ENCODE data around the gene TACR2.

TACR2 gene

GRCh38 chr10:69437321-69438259 lies 20.9 kb upstream of the TACR2 start:
- POLR2A ChIA-PET: interaction anchor here (1.2 kb wide), 1 partner anchor 9 kb away, joined by 5 read pairs; no protein-coding TSS in a partner anchor
- CTCF ChIA-PET: interaction anchor here (0.6 to 2.6 kb wide), 3 partner anchors 12 to 390 kb away, joined by 3 to 9 read pairs (median 4); partner anchors contain the start of gene TACR2
- DNase-seq (ENCODE audit: extremely low spot score): no peak
- no peak for TF ChIP-seq FOXK2 (IDR thresholded peaks at IDR 0.05)
- no peak for TF ChIP-seq BHLHE40 (IDR thresholded peaks at IDR 0.05; ENCODE audit: borderline replicate concordance)
- no peak for TF ChIP-seq SUZ12 (IDR thresholded peaks at IDR 0.05)
- no peak for TF ChIP-seq FOXM1 (IDR thresholded peaks at IDR 0.05; ENCODE audit: borderline replicate concordance)
- TF ChIP-seq LEF1 (IDR thresholded peaks at IDR 0.05; ENCODE audit: borderline replicate concordance): no peak
- no peak for TF ChIP-seq HDGF (IDR thresholded peaks at IDR 0.05; ENCODE audit: borderline replicate concordance)
- no peak for TF ChIP-seq ELF4 (IDR thresholded peaks at IDR 0.05)
- no peak for TF ChIP-seq NFRKB (IDR thresholded peaks at IDR 0.05)
- no peak for TF ChIP-seq ARNT (IDR thresholded peaks at IDR 0.05)
- TF ChIP-seq TARDBP (IDR thresholded peaks at IDR 0.05): no peak
- no peak for TF ChIP-seq CTBP1 (IDR thresholded peaks at IDR 0.05; ENCODE audit: borderline replicate concordance)

GRCh38 chr10:69435966-69436520 lies 19.3 kb upstream of the TACR2 start:
- POLR2A ChIA-PET: no interaction called here
- DNase-seq (ENCODE audit: extremely low spot score): no peak
- TF ChIP-seq ZNF384 (IDR thresholded peaks at IDR 0.05) (no peak), ARNT (IDR thresholded peaks at IDR 0.05) (no peak), SP1 (IDR thresholded peaks at IDR 0.05) (no peak)
- CTCF ChIA-PET: interaction anchor here (0.6 kb wide), 1 partner anchor 213 kb away, joined by 3 read pairs; no protein-coding TSS in a partner anchor

GRCh38 chr10:69434926-69435325 lies 18.2 kb upstream of the TACR2 start:
- TF ChIP-seq FOXK2 (IDR thresholded peaks at IDR 0.05) (no peak), ZNF384 (IDR thresholded peaks at IDR 0.05) (no peak), L3MBTL2 (conservative IDR thresholded peaks at IDR 0.05) (no peak), ELF4 (IDR thresholded peaks at IDR 0.05) (no peak), SUZ12 (IDR thresholded peaks at IDR 0.05) (no peak), ARNT (IDR thresholded peaks at IDR 0.05) (no peak), TARDBP (IDR thresholded peaks at IDR 0.05) (no peak), LEF1 (IDR thresholded peaks at IDR 0.05; ENCODE audit: borderline replicate concordance) (no peak), FOXA1 (IDR thresholded peaks at IDR 0.05) (no peak), PKNOX1 (IDR thresholded peaks at IDR 0.05) (no peak), BHLHE40 (IDR thresholded peaks at IDR 0.05; ENCODE audit: borderline replicate concordance) (no peak)
- no peak for DNase-seq (ENCODE audit: extremely low spot score)
- CTCF ChIA-PET: no interaction called here
- POLR2A ChIA-PET: no interaction called here

GRCh38 chr10:69434169-69434568 lies 17.5 kb upstream of the TACR2 start:
- no peak for DNase-seq (ENCODE audit: extremely low spot score)
- ChIA-PET POLR2A (no interaction called here), CTCF (no interaction called here)
- TF ChIP-seq HDGF (IDR thresholded peaks at IDR 0.05; ENCODE audit: borderline replicate concordance): no peak

GRCh38 chr10:69428165-69428564 lies 11.4 kb upstream of the TACR2 start:
- ChIA-PET POLR2A (no interaction called here), CTCF (interaction anchor here (1.0 to 1.5 kb wide), 2 partner anchors 11 to 21 kb away, joined by 3 read pairs; partner anchors contain the start of gene TACR2)
- no peak for DNase-seq (ENCODE audit: extremely low spot score)
- no peak for TF ChIP-seq TARDBP (IDR thresholded peaks at IDR 0.05)
- no peak for TF ChIP-seq CTBP1 (IDR thresholded peaks at IDR 0.05; ENCODE audit: borderline replicate concordance)
- TF ChIP-seq SUZ12 (IDR thresholded peaks at IDR 0.05): no peak
- no peak for TF ChIP-seq HDGF (IDR thresholded peaks at IDR 0.05; ENCODE audit: borderline replicate concordance)
- no peak for TF ChIP-seq SP1 (IDR thresholded peaks at IDR 0.05)
- TF ChIP-seq ARNT (IDR thresholded peaks at IDR 0.05): no peak
- no peak for TF ChIP-seq LEF1 (IDR thresholded peaks at IDR 0.05; ENCODE audit: borderline replicate concordance)
- TF ChIP-seq FOXA1 (IDR thresholded peaks at IDR 0.05): no peak
- TF ChIP-seq BHLHE40 (IDR thresholded peaks at IDR 0.05; ENCODE audit: borderline replicate concordance): no peak
- no peak for TF ChIP-seq ELF4 (IDR thresholded peaks at IDR 0.05)
- no peak for TF ChIP-seq NFRKB (IDR thresholded peaks at IDR 0.05)
- no peak for TF ChIP-seq PKNOX1 (IDR thresholded peaks at IDR 0.05)
- no peak for TF ChIP-seq FOXK2 (IDR thresholded peaks at IDR 0.05)
- TF ChIP-seq FOXM1 (IDR thresholded peaks at IDR 0.05; ENCODE audit: borderline replicate concordance): no peak

- DNase-seq (ENCODE audit: extremely low spot score): no peak
- ChIA-PET CTCF (interaction anchor here (2.1 kb wide), 1 partner anchor 24 kb away, joined by 11 read pairs; the partner anchor contains the start of gene TSPAN15), POLR2A (no interaction called here)
- no peak for TF ChIP-seq LEF1 (IDR thresholded peaks at IDR 0.05; ENCODE audit: borderline replicate concordance)
- TF ChIP-seq CTBP1 (IDR thresholded peaks at IDR 0.05; ENCODE audit: borderline replicate concordance): no peak
- TF ChIP-seq BHLHE40 (IDR thresholded peaks at IDR 0.05; ENCODE audit: borderline replicate concordance): no peak
- no peak for TF ChIP-seq SP1 (IDR thresholded peaks at IDR 0.05)
- no peak for TF ChIP-seq ZNF384 (IDR thresholded peaks at IDR 0.05)
Measured at GRCh38 chr10:69426376-69426727, 9.6 kb upstream of the TACR2 start.
